K562 (cell line): ENCODE results near the gene AMBP. TPM values are rescaled to one million over a fixed set of nuclear protein-coding genes. Genes with fewer than 3 reads are reported as not detected.

Experiments
- ATAC-seq: fragments of 200-7000 bp; cut with Tn5 transposase; 3 replicates; pipeline ENCODE4 v1.9.1; 2020; ENCODE audit warnings: moderate library complexity
- BruUV-seq: library from RNA; stranded (reverse); fragments of 400-500 nt; replicated peaks from 2 replicates; lab custom pipeline; 2021; lab: Mats Ljungman, UMichigan
- CTCF ChIA-PET: fragments of 300-600 bp; formaldehyde crosslinking; extraction: SDS; loops from one replicate; lab custom pipeline; 2021; ENCODE audit warnings: low intra/inter-chr PET ratio; lab: Yijun Ruan, JAX
- POLR2A ChIA-PET: fragments of 300-600, 350-650 bp; sonication (Branson Sonifier 250); formaldehyde crosslinking; extraction: SDS; loops from one replicate; lab custom pipeline; 2021; ENCODE audit warnings: antibody characterized with exemption, inconsistent platforms; lab: Yijun Ruan, JAX
- DNase-seq, 4 experiments: peaks; one replicate each; pipeline versions ENCODE4 v3.0.0 to v3.0.0-alpha.2; 2011 to 2018; ENCODE audit warnings: low spot score in 3 of 4, mixed read lengths in 3 of 4; ENCODE audit errors: extremely low read depth in 1 of 4
- FAIRE-seq: peaks from 2 replicates; lab custom pipeline; 2011; peaks lifted over from hg19 to GRCh38; lab: Jason Lieb, UNC
- H2AFZ ChIP-seq: 2 replicates; pipeline ENCODE4 v1.6.0; 2011; ENCODE audit warnings: low read depth, low read length, control low read depth, inconsistent platforms
- H3K27ac ChIP-seq: fragments of 200-600 bp; 3 replicates; pipeline ENCODE4 v1.8.0; 2011; ENCODE audit warnings: low read depth, mild to moderate bottlenecking, control low read depth, inconsistent platforms, low read length, moderate library complexity, mixed read lengths; ENCODE audit errors: extremely low read depth
- H3K27me3 ChIP-seq, 2 experiments: fragments of 300-600 bp in 1 of 2; 2 replicates in 1 of 2; 3 replicates in 1 of 2; pipeline versions ENCODE4 v1.6.0 to v1.8.0; 2011; ENCODE audit warnings: inconsistent platforms in 2 of 2, low read length in 2 of 2, mild to moderate bottlenecking in 1 of 2, mixed read lengths in 1 of 2, moderate library complexity in 1 of 2; ENCODE audit not compliant: control insufficient read depth in 2 of 2, insufficient read depth in 2 of 2
- H3K36me3 ChIP-seq: fragments of 300-600 bp; 3 replicates; pipeline ENCODE4 v1.8.0; 2011; ENCODE audit warnings: mild to moderate bottlenecking, low read length, inconsistent platforms; ENCODE audit not compliant: control insufficient read depth, insufficient read depth
- H3K4me1 ChIP-seq, 2 experiments: fragments of 200-600 bp in 1 of 2; replicated peaks in 1 of 2; 2 replicates in 1 of 2; 3 replicates in 1 of 2; pipeline versions ENCODE4 v1.5.1 to v1.8.0; 2011; ENCODE audit warnings: inconsistent platforms in 2 of 2, low read length in 2 of 2, mild to moderate bottlenecking in 1 of 2, mixed read lengths in 1 of 2, moderate library complexity in 1 of 2; ENCODE audit not compliant: control insufficient read depth in 2 of 2, insufficient read depth in 2 of 2
- H3K4me2 ChIP-seq: 2 replicates; pipeline ENCODE4 v1.6.1; 2011; ENCODE audit warnings: low read length, control low read depth, inconsistent platforms, mixed read lengths; ENCODE audit not compliant: insufficient read depth
- H3K4me3 ChIP-seq: fragments of 200-600 bp; sonication (generic), shearing (Covaris generic); 2 replicates; pipeline ENCODE4 v1.5.1; 2016; ENCODE audit warnings: control low read depth, inconsistent platforms
- H3K79me2 ChIP-seq: fragments of 200-600 bp; 3 replicates; pipeline ENCODE4 v1.8.0; 2011; ENCODE audit warnings: low read length, inconsistent platforms; ENCODE audit not compliant: control insufficient read depth, insufficient read depth
- H3K9ac ChIP-seq, 2 experiments: 2 replicates each; pipeline versions ENCODE4 v1.6.0 to v1.6.1; 2011; ENCODE audit warnings: low read depth in 2 of 2, low read length in 2 of 2, control low read depth in 1 of 2, inconsistent platforms in 1 of 2, mild to moderate bottlenecking in 1 of 2, mixed read lengths in 1 of 2; ENCODE audit not compliant: insufficient read depth in 1 of 2
- H3K9me1 ChIP-seq: one replicate; pipeline ENCODE4 v1.6.0; 2011; ENCODE audit warnings: inconsistent platforms, mild to moderate bottlenecking, low read length, moderate library complexity; ENCODE audit not compliant: control insufficient read depth, insufficient read depth
- H3K9me3 ChIP-seq: replicated peaks from 2 replicates; pipeline ENCODE4 v1.5.1; 2011; ENCODE audit warnings: low read depth, low read length, inconsistent platforms; ENCODE audit not compliant: control insufficient read depth, insufficient read depth
- H4K20me1 ChIP-seq: replicated peaks from 2 replicates; pipeline ENCODE4 v1.6.1; 2011; ENCODE audit warnings: low read length, inconsistent platforms, mixed read lengths; ENCODE audit not compliant: control insufficient read depth, insufficient read depth
- CEBPG ChIP-seq, 3 experiments: fragments of 200-800 bp in 1 of 3; sonication (Bioruptor generic) in 1 of 3; sonication (generic) in 1 of 3; formaldehyde crosslinking in 1 of 3; IDR thresholded peaks in 2 of 3; conservative IDR thresholded peaks in 1 of 3; 2 replicates each; pipeline versions ENCODE4 v1.6.1 to v1.8.0; 2016 to 2022; ENCODE audit warnings: missing compliant biosample characterization in 2 of 3, missing genetic modification characterization in 2 of 3, mild to moderate bottlenecking in 1 of 3, missing genetic modification reagents in 1 of 3
- CTCFL ChIP-seq: IDR thresholded peaks from 2 replicates; pipeline ENCODE4 v1.6.1; 2011; ENCODE audit warnings: borderline replicate concordance, low read depth, mild to moderate bottlenecking, moderate library complexity, low read length; ENCODE audit not compliant: insufficient read depth, poor library complexity, severe bottlenecking
- GATAD2B ChIP-seq: fragments of 450-650 bp; IDR thresholded peaks from 2 replicates; pipeline ENCODE4 v1.6.1; 2017; ENCODE audit warnings: mild to moderate bottlenecking, borderline replicate concordance
- HDAC2 ChIP-seq: fragments of 450-650 bp; IDR thresholded peaks from 2 replicates; pipeline ENCODE4 v1.6.1; 2016; ENCODE audit warnings: mild to moderate bottlenecking
- HDAC3 ChIP-seq: fragments of 450-650 bp; IDR thresholded peaks from 2 replicates; pipeline ENCODE4 v1.6.1; 2018; ENCODE audit warnings: borderline replicate concordance, mild to moderate bottlenecking, moderate library complexity; ENCODE audit not compliant: partially characterized antibody
- MYNN ChIP-seq, 2 experiments: sonication (generic); formaldehyde crosslinking in 1 of 2; IDR thresholded peaks; 2 replicates each; pipeline versions ENCODE4 v1.5.0 to v1.6.1; 2016 to 2020; ENCODE audit warnings: antibody characterized with exemption in 1 of 2, missing genetic modification reagents in 1 of 2
- VEZF1 ChIP-seq: fragments of 200-800 bp; sonication (Bioruptor generic); IDR thresholded peaks from 2 replicates; pipeline ENCODE4 v1.6.1; 2017; ENCODE audit warnings: missing genetic modification characterization, missing compliant biosample characterization
- ZNF445 ChIP-seq: fragments of 250-450 bp; sonication (Bioruptor Pico); IDR thresholded peaks from 2 replicates; pipeline ENCODE4 v1.4.0; 2020; ENCODE audit warnings: low read depth, mild to moderate bottlenecking, moderate library complexity
- WGBS: fragments of 100-300 bp; shearing (Covaris generic); methylation state at CpG from one replicate; pipeline ENCODE4 v1.1.6; 2016; ENCODE audit warnings: low coverage, mixed read lengths; ENCODE audit not compliant: insufficient coverage; ENCODE audit errors: missing lambda C conversion rate; 5-methylcytosine and 5-hydroxymethylcytosine counted together
- in situ Hi-C: fragments of 300-500 bp; cut with MboI; formaldehyde crosslinking; loops from 4 replicates; pipeline ENCODE4 v1.15.0; 2018; ENCODE audit warnings: inconsistent platforms, mixed read lengths
- intact Hi-C: fragments of 100-400 bp; cut with micrococcal nuclease; formaldehyde crosslinking; loops from 2 replicates; pipeline ENCODE4 v1.14.2; 2022
- polyA plus RNA-seq, 8 experiments: library from polyadenylated mRNA; depleted of rRNA in 4 of 8; stranded (reverse) in 5 of 8; unstranded in 3 of 8; fragments of >200 nt; fragmentation: Nextera tagmentation in 2 of 8; fragmentation: Illumina TruSeq in 1 of 8; extraction: Ambion mirVana in 2 of 8; extraction: Trizol in 1 of 8; gene quantifications; 2 replicates each; pipeline versions ENCODE4 v1.2.1 to v1.2.3, GENCODE V29; 2011 to 2014; ENCODE audit warnings: inconsistent platforms in 1 of 8, missing spikeins in 1 of 8
- total RNA-seq, 7 experiments: library from RNA; depleted of rRNA in 6 of 7; stranded (reverse); fragments of >200 nt in 6 of 7; fragmentation: Illumina TruSeq in 2 of 7; extraction: Trizol in 2 of 7; gene quantifications; 2 replicates each; pipeline versions ENCODE4 v1.2.1 to v1.2.3, GENCODE V29; 2011 to 2021; ENCODE audit warnings: low replicate concordance in 1 of 7

The AMBP gene
- total and polyA plus RNA-seq, 9 of the 15 experiments (the other 6 are each of a cell fraction or from before 2014, with no cell fraction given) = 1.3 TPM; not detected in 8

GRCh38 chr9:114012126-114012525 is 66.0 kb downstream of the AMBP start:
- CTCF ChIA-PET = no interaction called here
- Histone ChIP-seq H3K36me3 (no peaks in the 10 kb centered on the region), H3K27me3 (no peaks in the 10 kb centered on the region), H3K9ac (no peak overlapping the region), H3K4me1 (no peaks in the 10 kb centered on the region), H3K9me3 (no peaks in the 10 kb centered on the region), H4K20me1 (no peaks in the 10 kb centered on the region), H3K4me2 (no peak overlapping the region), H2AFZ (no peak overlapping the region)
- POLR2A ChIA-PET = no interaction called here
- ATAC-seq (no peak), FAIRE-seq (no peak)
- in situ Hi-C loops (no loop called here), intact Hi-C loops (no loop called here)
- BruUV-seq = no TSS peak
- TF ChIP-seq ZNF445 (CRISPR knock-in tag) (no peak), CEBPG (CRISPR knock-in tag; IDR thresholded peaks at IDR 0.05) (no peak), CEBPG (tag; conservative IDR thresholded peaks at IDR 0.05 in 1 of 2, IDR thresholded peaks at IDR 0.05 in 1 of 2) (no peak), CTCFL (no peak), MYNN (IDR thresholded peaks at IDR 0.05) (no peak), MYNN (CRISPR knock-in tag; IDR thresholded peaks at IDR 0.05) (no peak), VEZF1 (no peak), HDAC2 (no peak), HDAC3 (no peak), GATAD2B (no peak)
- TF ChIP-seq, all 486 proteins: peak for 0
- DNase-seq = no peak
- 20% methylated on average over 2 of the region's 2 CpGs for WGBS
- no peaks in the 10 kb centered on the region for H3K9me1 ChIP-seq
- no peaks in the 10 kb centered on the region for H3K79me2 ChIP-seq
- H3K27ac ChIP-seq = no peak overlapping the region
- no peak overlapping the region for H3K4me3 ChIP-seq
